PFSK-1 (cell line): ENCODE measurements around the gene NRROS.

Source experiments
- FOXP2 ChIP-seq: optimal IDR thresholded peaks from 2 replicates; pipeline ENCODE3; 2011; ENCODE audit warnings: borderline replicate concordance, control low read depth, inconsistent platforms; ENCODE audit not compliant: insufficient read depth; ENCODE audit errors: extremely low read length, extremely low read depth
- POLR2AphosphoS5 ChIP-seq: IDR thresholded peaks from 2 replicates; pipeline ENCODE4 v1.6.1; 2012; ENCODE audit warnings: low read depth, mild to moderate bottlenecking, control low read depth, low read length, moderate library complexity
- SIN3A ChIP-seq: IDR thresholded peaks from 2 replicates; pipeline ENCODE4 v1.6.1; 2012; ENCODE audit warnings: mild to moderate bottlenecking, low read length, moderate library complexity, borderline replicate concordance; ENCODE audit not compliant: insufficient read depth
- TAF1 ChIP-seq: IDR thresholded peaks from 2 replicates; pipeline ENCODE4 v1.6.1; 2012; ENCODE audit warnings: low read length, control low read depth, borderline replicate concordance; ENCODE audit not compliant: insufficient read depth
- TF ChIP-seq, protein P1 (sequence below), 2 experiments: IDR thresholded peaks; 2 replicates each; pipeline versions ENCODE4 v1.6.1 to v1.8.0; 2011 to 2012; ENCODE audit warnings: low read depth in 2 of 2, low read length in 2 of 2, control low read depth in 1 of 2, inconsistent platforms in 1 of 2, mild to moderate bottlenecking in 1 of 2, moderate library complexity in 1 of 2; ENCODE audit not compliant: insufficient read depth in 1 of 2

Gene NRROS

DNA sequence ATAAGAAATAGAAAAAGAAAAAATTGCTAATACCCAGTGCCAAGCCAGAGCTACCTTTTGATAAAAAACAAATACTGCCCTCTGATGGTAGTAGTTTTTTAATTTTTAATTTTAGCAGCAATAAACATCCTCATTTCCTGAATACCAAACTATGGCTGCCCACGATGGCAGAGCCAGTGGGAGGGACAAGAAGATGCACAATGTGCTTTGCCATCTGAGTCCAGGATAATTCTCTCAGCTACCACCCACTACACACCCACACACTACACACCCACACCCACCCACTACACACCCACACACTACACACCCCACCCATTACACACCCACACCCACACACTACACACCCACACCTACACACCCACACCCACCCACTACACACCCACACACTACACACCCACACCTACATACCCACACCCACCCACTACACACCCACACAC, 54.7 kb downstream of the NRROS start:
- TF ChIP-seq POLR2AphosphoS5 = no peak
- TF ChIP-seq, protein P1, sequence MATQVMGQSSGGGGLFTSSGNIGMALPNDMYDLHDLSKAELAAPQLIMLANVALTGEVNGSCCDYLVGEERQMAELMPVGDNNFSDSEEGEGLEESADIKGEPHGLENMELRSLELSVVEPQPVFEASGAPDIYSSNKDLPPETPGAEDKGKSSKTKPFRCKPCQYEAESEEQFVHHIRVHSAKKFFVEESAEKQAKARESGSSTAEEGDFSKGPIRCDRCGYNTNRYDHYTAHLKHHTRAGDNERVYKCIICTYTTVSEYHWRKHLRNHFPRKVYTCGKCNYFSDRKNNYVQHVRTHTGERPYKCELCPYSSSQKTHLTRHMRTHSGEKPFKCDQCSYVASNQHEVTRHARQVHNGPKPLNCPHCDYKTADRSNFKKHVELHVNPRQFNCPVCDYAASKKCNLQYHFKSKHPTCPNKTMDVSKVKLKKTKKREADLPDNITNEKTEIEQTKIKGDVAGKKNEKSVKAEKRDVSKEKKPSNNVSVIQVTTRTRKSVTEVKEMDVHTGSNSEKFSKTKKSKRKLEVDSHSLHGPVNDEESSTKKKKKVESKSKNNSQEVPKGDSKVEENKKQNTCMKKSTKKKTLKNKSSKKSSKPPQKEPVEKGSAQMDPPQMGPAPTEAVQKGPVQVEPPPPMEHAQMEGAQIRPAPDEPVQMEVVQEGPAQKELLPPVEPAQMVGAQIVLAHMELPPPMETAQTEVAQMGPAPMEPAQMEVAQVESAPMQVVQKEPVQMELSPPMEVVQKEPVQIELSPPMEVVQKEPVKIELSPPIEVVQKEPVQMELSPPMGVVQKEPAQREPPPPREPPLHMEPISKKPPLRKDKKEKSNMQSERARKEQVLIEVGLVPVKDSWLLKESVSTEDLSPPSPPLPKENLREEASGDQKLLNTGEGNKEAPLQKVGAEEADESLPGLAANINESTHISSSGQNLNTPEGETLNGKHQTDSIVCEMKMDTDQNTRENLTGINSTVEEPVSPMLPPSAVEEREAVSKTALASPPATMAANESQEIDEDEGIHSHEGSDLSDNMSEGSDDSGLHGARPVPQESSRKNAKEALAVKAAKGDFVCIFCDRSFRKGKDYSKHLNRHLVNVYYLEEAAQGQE (IDR thresholded peaks at IDR 0.05; ENCODE audit: insufficient read depth in 1 of 2, low read depth in 2 of 2, low read length in 2 of 2) = no peak
- TF ChIP-seq TAF1 = no peak
- no peak for TF ChIP-seq FOXP2
- no peak for TF ChIP-seq SIN3A

DNA sequence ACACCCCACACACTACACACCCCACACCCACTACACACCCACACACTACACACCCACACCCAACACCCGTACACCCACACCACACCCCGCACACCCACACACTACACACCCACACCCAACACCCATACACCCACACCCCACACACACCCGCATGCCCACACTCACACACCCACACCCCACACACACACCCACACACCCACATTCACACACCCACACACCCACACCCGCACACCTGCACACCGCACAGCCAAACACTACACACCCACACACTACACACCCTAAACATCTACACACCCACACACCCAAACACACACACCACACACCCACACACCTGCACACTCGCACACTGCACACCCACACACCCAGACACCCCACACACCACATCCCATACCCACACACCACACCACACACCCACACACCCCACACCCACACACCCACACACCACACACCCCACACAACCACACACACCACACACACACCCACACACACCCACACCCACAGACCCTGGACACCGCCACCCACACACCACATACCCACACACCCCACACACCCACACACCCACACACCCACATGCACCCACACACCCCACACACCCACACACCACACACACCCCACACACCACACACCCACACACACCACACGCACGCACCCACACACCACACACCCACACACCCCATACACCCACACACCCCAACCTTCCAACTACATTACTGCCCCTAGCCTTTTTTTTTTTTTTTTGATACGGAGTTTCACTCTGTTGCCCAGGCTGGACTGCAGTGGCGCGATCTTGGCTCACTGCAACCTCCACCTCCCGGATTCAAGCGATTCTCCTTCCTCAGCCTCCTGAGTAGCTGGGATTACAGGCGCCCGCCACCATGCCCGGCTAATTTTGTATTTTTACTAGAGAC, 55.7 kb downstream of the NRROS start:
- TF ChIP-seq FOXP2 (no peak), POLR2AphosphoS5 (no peak), TAF1 (no peak), SIN3A (no peak)
- TF ChIP-seq, protein P1 (IDR thresholded peaks at IDR 0.05; ENCODE audit: insufficient read depth in 1 of 2, low read depth in 2 of 2, low read length in 2 of 2) = no peak

DNA sequence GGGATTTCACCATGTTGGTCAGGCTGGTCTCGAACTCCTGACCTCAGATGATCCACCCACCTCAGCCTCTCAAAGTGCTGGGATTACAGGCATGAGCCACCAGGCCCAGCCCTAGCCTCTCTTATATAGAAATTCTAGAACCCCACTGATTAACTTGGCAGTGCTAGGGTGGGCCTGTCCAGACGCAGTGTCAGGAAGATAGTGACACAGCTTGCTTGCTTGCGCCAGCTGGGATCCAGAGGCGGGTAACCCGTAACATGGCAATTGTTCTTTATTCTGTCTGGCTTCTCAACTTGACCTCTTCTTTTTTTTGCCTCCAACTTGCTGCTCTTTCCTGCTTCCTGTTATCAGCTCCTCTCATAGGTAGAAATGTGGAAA, 56.3 kb downstream of the NRROS start:
- TF ChIP-seq POLR2AphosphoS5 (no peak), FOXP2 (no peak), SIN3A (no peak), TAF1 (no peak)
- TF ChIP-seq, protein P1 (IDR thresholded peaks at IDR 0.05; ENCODE audit: insufficient read depth in 1 of 2, low read depth in 2 of 2, low read length in 2 of 2) = no peak

DNA sequence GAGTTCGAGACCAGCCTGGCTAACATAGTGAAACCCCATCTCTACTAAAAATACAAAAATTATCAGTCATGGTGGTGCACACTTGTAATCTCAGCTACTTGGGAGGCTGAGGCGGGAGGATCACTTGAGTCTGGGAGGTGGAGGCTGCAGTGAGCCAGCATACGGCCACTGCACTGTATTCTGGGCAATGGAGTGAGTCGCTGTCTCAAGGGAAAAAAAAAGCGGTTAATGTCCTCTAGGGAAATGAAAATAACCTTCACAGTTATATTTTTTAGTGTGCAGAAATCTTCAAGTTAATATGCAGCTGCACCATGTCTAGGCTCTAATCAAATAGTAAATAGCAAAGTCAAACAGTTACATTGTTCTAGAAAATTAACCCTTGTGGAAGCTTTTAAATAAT, 57.8 kb downstream of the NRROS start:
- TF ChIP-seq POLR2AphosphoS5 (no peak), FOXP2 (no peak), SIN3A (no peak), TAF1 (no peak)
- TF ChIP-seq, protein P1 (IDR thresholded peaks at IDR 0.05; ENCODE audit: insufficient read depth in 1 of 2, low read depth in 2 of 2, low read length in 2 of 2) = no peak

DNA sequence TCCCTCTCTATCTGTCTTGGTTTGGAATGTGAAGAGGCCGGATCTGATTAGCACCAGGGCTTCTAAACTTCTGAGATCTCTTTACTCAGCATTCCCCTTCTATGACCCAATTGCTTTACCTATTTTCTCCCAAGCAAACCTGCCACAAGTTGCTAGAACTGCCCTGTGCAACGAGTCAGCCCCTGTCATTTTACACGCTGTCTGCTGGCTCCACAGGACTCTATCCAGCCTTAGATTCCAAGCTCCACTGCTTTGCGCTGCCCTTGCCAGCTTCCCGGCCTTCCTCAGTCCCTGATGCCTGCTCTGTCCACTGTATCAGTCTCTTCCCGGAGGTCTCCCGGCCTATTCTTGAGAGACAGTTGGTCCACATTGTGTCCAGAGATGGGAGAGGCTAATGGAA, 60.3 kb downstream of the NRROS start:
- TF ChIP-seq TAF1 (no peak), FOXP2 (no peak), SIN3A (no peak), POLR2AphosphoS5 (no peak)
- TF ChIP-seq, protein P1 (IDR thresholded peaks at IDR 0.05; ENCODE audit: insufficient read depth in 1 of 2, low read depth in 2 of 2, low read length in 2 of 2) = no peak
